Measurements from ENCODE around the gene TAS2R41.

Gene TAS2R41, protein sequence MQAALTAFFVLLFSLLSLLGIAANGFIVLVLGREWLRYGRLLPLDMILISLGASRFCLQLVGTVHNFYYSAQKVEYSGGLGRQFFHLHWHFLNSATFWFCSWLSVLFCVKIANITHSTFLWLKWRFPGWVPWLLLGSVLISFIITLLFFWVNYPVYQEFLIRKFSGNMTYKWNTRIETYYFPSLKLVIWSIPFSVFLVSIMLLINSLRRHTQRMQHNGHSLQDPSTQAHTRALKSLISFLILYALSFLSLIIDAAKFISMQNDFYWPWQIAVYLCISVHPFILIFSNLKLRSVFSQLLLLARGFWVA

DNA sequence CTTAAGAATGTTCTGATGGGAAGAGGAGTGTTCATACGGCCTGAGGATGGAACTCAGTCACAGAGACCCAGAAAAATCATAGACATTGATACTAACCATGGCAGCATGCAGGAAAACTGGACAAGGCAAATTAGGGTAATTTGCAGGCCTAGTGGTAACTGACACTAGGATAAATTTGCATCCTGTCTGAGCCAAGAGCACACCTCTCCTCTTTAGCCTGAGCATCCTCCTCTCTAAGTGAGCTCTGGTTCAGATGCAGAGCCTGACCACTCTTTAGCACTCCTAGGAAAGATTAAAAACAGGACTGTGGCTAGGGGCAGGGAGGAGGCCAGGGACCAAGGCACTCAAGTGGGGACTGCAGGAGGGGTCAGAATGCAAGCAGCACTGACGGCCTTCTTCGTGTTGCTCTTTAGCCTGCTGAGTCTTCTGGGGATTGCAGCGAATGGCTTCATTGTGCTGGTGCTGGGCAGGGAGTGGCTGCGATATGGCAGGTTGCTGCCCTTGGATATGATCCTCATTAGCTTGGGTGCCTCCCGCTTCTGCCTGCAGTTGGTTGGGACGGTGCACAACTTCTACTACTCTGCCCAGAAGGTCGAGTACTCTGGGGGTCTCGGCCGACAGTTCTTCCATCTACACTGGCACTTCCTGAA, at the start of gene TAS2R41:
TAS2R41 (plus strand) TSS at position 373 of the 650 bp plus-strand sequence; CDS start at position 373, 0 bp downstream.
- no peaks in the 10 kb centered on the region for H3K27me3 Mint-ChIP-seq (ENCODE audit: low read depth)
- no peaks in the 10 kb centered on the region for H3K36me3 Mint-ChIP-seq (ENCODE audit: low read depth)
- peaks cover 16% of the 10 kb centered on the region for H3K9me3 Mint-ChIP-seq
- H3K4me1 Mint-ChIP-seq, result no peaks in the 10 kb centered on the region
- H3K4me3 Mint-ChIP-seq, result no peak within 1 kb of the TSS
- TF ChIP-seq, protein P1, sequence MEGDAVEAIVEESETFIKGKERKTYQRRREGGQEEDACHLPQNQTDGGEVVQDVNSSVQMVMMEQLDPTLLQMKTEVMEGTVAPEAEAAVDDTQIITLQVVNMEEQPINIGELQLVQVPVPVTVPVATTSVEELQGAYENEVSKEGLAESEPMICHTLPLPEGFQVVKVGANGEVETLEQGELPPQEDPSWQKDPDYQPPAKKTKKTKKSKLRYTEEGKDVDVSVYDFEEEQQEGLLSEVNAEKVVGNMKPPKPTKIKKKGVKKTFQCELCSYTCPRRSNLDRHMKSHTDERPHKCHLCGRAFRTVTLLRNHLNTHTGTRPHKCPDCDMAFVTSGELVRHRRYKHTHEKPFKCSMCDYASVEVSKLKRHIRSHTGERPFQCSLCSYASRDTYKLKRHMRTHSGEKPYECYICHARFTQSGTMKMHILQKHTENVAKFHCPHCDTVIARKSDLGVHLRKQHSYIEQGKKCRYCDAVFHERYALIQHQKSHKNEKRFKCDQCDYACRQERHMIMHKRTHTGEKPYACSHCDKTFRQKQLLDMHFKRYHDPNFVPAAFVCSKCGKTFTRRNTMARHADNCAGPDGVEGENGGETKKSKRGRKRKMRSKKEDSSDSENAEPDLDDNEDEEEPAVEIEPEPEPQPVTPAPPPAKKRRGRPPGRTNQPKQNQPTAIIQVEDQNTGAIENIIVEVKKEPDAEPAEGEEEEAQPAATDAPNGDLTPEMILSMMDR (IDR thresholded peaks at IDR 0.05; ENCODE audit: unreplicated experiment in 3 of 3), result no peak
- no peak within 1 kb of the TSS for H3K27ac Mint-ChIP-seq

DNA sequence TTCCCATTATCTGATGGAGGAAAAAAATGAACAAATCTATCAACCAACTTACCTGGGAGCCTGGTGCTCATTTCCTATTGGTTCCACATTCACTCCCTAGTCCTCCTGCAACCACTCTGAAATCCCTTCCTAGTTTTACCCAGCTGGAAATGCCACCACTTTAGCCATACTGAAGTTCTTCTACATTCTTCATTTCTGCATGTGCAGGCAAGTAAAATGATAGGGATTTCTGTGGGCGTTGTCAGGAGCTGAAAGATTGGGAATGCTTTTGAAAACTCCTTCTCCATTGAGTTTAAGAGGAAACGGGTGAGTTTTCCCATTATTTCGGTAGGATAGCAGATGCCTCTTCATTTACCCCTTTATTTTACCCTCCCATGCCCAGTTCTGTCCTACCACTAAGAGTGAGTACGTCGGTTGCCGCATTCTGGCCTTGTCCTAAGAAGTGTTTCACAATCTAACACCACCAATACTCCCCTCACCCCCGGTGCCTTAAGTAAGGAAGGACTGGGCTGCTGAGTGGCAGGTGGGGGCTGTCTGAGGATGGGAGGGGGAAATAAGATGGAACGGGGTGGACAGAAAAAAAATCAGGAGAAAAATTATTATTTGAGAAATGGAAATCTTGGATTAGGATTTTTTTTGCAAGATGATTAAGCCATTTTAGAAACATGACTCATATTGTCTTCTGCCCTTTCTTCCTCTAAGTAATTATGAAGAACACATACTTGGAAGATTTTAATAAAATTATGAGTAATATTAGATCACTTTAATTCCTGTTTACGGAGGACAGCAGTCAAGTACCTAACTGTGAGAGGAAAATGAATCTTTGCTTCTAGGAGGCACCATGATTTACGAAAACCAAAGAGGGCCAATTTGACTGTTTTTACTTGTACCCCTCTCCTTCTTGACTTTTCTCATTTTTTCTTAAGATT, 47.6 kb upstream of the TAS2R41 start:
- no peaks in the 10 kb centered on the region for H3K4me1 Mint-ChIP-seq
- H3K4me3 Mint-ChIP-seq, result no peak overlapping the region
- no peaks in the 10 kb centered on the region for H3K9me3 Mint-ChIP-seq
- TF ChIP-seq, protein P1 (IDR thresholded peaks at IDR 0.05; ENCODE audit: unreplicated experiment in 3 of 3), result no peak
- H3K27ac Mint-ChIP-seq, result no peak overlapping the region
- no peaks in the 10 kb centered on the region for H3K27me3 Mint-ChIP-seq (ENCODE audit: low read depth)
- no peaks in the 10 kb centered on the region for H3K36me3 Mint-ChIP-seq (ENCODE audit: low read depth)

DNA sequence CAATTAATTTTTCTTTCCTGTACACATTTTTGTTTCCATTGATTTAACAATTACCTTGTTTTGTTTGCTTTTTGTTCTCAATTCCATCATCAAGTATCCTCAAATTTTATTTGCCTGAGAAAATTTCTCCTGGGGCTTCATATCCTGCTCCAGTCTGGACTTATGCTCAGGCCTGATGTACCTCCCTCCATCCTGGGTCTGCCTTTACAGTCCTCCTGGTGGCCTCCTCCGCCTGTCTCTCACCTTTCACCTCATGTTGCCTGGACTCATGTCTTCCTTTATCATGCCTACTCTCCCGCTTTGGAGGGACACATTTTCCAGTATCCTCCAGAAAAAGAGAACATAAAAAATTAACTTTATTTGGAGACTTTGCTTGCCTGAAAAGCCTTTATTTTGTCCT, 46.6 kb upstream of the TAS2R41 start:
- Mint-ChIP-seq H3K27ac (no peak overlapping the region), H3K4me3 (no peak overlapping the region), H3K9me3 (no peaks in the 10 kb centered on the region), H3K4me1 (no peaks in the 10 kb centered on the region), H3K27me3 (ENCODE audit: low read depth) (no peaks in the 10 kb centered on the region), H3K36me3 (ENCODE audit: low read depth) (no peaks in the 10 kb centered on the region)
- TF ChIP-seq, protein P1 (IDR thresholded peaks at IDR 0.05; ENCODE audit: unreplicated experiment in 3 of 3), result no peak

DNA sequence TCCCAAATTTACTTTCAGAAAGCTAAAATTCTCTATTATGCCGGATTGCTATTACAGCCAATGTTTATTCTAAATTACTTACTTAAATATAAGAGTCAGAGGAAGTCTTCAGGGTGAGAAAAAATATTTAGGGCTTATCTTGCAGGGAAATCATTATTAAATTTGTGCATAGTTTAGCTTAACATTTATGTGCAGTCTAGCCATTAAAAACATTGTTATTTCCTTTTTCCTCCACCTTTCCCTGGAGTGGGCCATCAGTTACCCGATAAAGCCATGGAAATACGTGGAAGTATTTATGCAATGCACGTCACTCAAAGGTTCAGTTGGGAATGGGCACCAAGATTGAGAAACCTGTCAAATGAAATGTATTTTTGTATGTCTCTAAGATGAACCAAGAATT, 43.9 kb upstream of the TAS2R41 start:
- H3K36me3 Mint-ChIP-seq (ENCODE audit: low read depth), result no peaks in the 10 kb centered on the region
- no peaks in the 10 kb centered on the region for H3K9me3 Mint-ChIP-seq
- TF ChIP-seq, protein P1 (IDR thresholded peaks at IDR 0.05; ENCODE audit: unreplicated experiment in 3 of 3), result no peak
- H3K27me3 Mint-ChIP-seq (ENCODE audit: low read depth), result no peaks in the 10 kb centered on the region
- H3K4me1 Mint-ChIP-seq, result no peaks in the 10 kb centered on the region
- H3K27ac Mint-ChIP-seq, result no peak overlapping the region
- no peak overlapping the region for H3K4me3 Mint-ChIP-seq

DNA sequence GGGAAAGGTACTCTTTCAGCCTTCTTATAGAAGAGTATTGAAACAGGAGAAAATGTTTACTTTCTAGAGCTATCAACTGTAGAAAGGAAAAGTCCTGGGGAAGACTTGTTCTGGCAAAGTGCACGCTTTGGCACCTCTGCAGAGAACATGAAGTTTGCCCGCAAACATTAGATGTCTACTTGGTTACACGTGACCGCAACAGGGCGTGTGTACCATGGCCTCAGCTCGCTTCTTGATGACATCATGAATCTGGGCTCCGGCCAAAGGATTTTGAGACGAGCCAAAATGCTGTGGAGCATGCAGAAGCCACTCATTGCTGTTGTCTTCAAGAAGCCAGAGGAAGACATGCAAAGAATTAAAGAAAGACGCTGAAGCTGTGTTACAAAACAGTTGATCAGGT, 43.0 kb upstream of the TAS2R41 start:
- Mint-ChIP-seq H3K36me3 (ENCODE audit: low read depth) (no peaks in the 10 kb centered on the region), H3K4me3 (no peak overlapping the region), H3K27me3 (ENCODE audit: low read depth) (no peaks in the 10 kb centered on the region), H3K4me1 (no peaks in the 10 kb centered on the region), H3K27ac (no peak overlapping the region), H3K9me3 (no peaks in the 10 kb centered on the region)
- TF ChIP-seq, protein P1 (IDR thresholded peaks at IDR 0.05; ENCODE audit: unreplicated experiment in 3 of 3), result no peak

Data from nephron (organoid).